OCI-LY1 (cell line): ENCODE results near the gene UBASH3B.

Experiments
- H2AFZ ChIP-seq: fragments of 200-600 bp; sonication (generic), shearing (Covaris generic); 2 replicates; pipeline ENCODE4 v1.6.0; 2014; ENCODE audit warnings: antibody characterized with exemption, mild to moderate bottlenecking, low read length
- H3F3A ChIP-seq: fragments of 200-600 bp; sonication (generic), shearing (Covaris generic); 2 replicates; pipeline ENCODE4 v1.6.0; 2014; ENCODE audit warnings: mild to moderate bottlenecking, antibody characterized with exemption, low read length, moderate library complexity; ENCODE audit not compliant: insufficient read depth
- H3K27ac ChIP-seq: fragments of 200-600 bp; sonication (generic); 2 replicates; pipeline ENCODE4 v1.5.1; 2014; ENCODE audit warnings: low read length, mixed run types, mild to moderate bottlenecking, low read depth; ENCODE audit not compliant: poor library complexity, severe bottlenecking
- H3K27me3 ChIP-seq: fragments of 200-600 bp; sonication (generic); 2 replicates; pipeline ENCODE4 v1.6.0; 2014; ENCODE audit warnings: antibody characterized with exemption, mild to moderate bottlenecking, low read length, moderate library complexity; ENCODE audit not compliant: insufficient read depth
- H3K36me3 ChIP-seq: fragments of 200-600 bp; sonication (generic); 2 replicates; pipeline ENCODE4 v1.6.1; 2014; ENCODE audit warnings: mild to moderate bottlenecking, antibody characterized with exemption, low read length, moderate library complexity, mixed read lengths; ENCODE audit not compliant: insufficient read depth
- H3K4me1 ChIP-seq: fragments of 200-600 bp; sonication (generic); 2 replicates; pipeline ENCODE4 v1.5.1; 2014; ENCODE audit warnings: mild to moderate bottlenecking, low read length, moderate library complexity; ENCODE audit not compliant: insufficient read depth, severe bottlenecking
- H3K4me2 ChIP-seq: fragments of 200-600 bp; sonication (generic), shearing (Covaris generic); 2 replicates; pipeline ENCODE4 v1.6.1; 2014; ENCODE audit warnings: low read length
- H3K4me3 ChIP-seq: fragments of 200-600 bp; sonication (generic); 2 replicates; pipeline ENCODE4 v1.5.1; 2014; ENCODE audit warnings: low read length, low read depth, mild to moderate bottlenecking, mixed read lengths; ENCODE audit not compliant: poor library complexity, severe bottlenecking
- H3K79me2 ChIP-seq: fragments of 200-600 bp; shearing (Covaris generic); 2 replicates; pipeline ENCODE4 v1.6.1; 2016; ENCODE audit warnings: mixed run types, low read length, mixed read lengths; ENCODE audit not compliant: insufficient read depth
- H3K9ac ChIP-seq: fragments of 200-600 bp; sonication (generic), shearing (Covaris generic); 2 replicates; pipeline ENCODE4 v1.6.1; 2014; ENCODE audit warnings: mild to moderate bottlenecking, low read length, mixed read lengths
- H3K9me2 ChIP-seq: fragments of 200-600 bp; sonication (generic), shearing (Covaris generic); 2 replicates; pipeline ENCODE4 v1.6.1; 2014; ENCODE audit warnings: low read depth, mild to moderate bottlenecking, low read length, mixed read lengths
- H3K9me3 ChIP-seq: fragments of 200-600 bp; shearing (Covaris generic); 2 replicates; pipeline ENCODE4 v1.6.1; 2014; ENCODE audit warnings: low read length, mixed read lengths
- H4K20me1 ChIP-seq: fragments of 200-600 bp; sonication (generic), shearing (Covaris generic); 2 replicates; pipeline ENCODE4 v1.6.0; 2016; ENCODE audit warnings: mild to moderate bottlenecking, low read length; ENCODE audit not compliant: insufficient read depth
- EZH2 ChIP-seq: fragments of 200-600 bp; sonication (generic), shearing (Covaris generic); IDR thresholded peaks from 2 replicates; pipeline ENCODE4 v1.8.0; 2017; ENCODE audit warnings: borderline replicate concordance, mixed run types, mild to moderate bottlenecking, antibody characterized with exemption, low read length, moderate library complexity, mixed read lengths
- TF ChIP-seq, protein P1 (sequence below): fragments of 200-600 bp; sonication (generic), shearing (Covaris generic); IDR thresholded peaks from 2 replicates; pipeline ENCODE4 v1.5.1; 2017; ENCODE audit warnings: mild to moderate bottlenecking, antibody characterized with exemption, low read length, moderate library complexity, mixed read lengths

Gene UBASH3B

DNA sequence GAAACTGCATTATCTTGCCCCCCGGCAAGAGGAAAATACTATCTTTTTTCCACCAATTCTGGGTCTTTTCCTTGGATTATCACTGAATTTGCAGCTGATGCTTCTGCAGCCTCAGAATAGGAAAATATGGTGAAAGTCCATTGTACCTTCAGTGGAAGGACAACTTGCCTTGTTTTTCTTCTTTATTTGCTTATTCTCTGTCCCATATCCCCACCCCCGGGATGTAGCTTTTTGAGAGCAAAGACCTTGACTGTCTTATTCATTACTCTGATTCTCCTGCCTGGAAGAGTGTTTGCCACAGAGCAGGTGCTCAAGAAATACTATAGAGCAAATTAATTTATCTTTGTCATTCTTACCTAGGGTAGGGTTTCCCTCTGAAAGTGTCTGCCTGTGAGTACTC is 29.5 kb downstream of the UBASH3B start:
- no peaks in the 10 kb centered on the region for H3K79me2 ChIP-seq
- H4K20me1 ChIP-seq, result no peaks in the 10 kb centered on the region
- H3K4me1 ChIP-seq, result peaks cover 24% of the 10 kb centered on the region
- no peaks in the 10 kb centered on the region for H3K9me3 ChIP-seq
- H3K9me2 ChIP-seq, result no peaks in the 10 kb centered on the region
- H3F3A ChIP-seq, result no peaks in the 10 kb centered on the region
- H3K4me2 ChIP-seq, result no peak overlapping the region
- no peak overlapping the region for H2AFZ ChIP-seq
- H3K9ac ChIP-seq, result no peak overlapping the region
- TF ChIP-seq EZH2, result no peak
- TF ChIP-seq, protein P1, sequence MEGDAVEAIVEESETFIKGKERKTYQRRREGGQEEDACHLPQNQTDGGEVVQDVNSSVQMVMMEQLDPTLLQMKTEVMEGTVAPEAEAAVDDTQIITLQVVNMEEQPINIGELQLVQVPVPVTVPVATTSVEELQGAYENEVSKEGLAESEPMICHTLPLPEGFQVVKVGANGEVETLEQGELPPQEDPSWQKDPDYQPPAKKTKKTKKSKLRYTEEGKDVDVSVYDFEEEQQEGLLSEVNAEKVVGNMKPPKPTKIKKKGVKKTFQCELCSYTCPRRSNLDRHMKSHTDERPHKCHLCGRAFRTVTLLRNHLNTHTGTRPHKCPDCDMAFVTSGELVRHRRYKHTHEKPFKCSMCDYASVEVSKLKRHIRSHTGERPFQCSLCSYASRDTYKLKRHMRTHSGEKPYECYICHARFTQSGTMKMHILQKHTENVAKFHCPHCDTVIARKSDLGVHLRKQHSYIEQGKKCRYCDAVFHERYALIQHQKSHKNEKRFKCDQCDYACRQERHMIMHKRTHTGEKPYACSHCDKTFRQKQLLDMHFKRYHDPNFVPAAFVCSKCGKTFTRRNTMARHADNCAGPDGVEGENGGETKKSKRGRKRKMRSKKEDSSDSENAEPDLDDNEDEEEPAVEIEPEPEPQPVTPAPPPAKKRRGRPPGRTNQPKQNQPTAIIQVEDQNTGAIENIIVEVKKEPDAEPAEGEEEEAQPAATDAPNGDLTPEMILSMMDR, result no peak
- no peaks in the 10 kb centered on the region for H3K27me3 ChIP-seq
- no peak overlapping the region for H3K4me3 ChIP-seq
- no peaks in the 10 kb centered on the region for H3K36me3 ChIP-seq
- H3K27ac ChIP-seq, result no peak overlapping the region

DNA sequence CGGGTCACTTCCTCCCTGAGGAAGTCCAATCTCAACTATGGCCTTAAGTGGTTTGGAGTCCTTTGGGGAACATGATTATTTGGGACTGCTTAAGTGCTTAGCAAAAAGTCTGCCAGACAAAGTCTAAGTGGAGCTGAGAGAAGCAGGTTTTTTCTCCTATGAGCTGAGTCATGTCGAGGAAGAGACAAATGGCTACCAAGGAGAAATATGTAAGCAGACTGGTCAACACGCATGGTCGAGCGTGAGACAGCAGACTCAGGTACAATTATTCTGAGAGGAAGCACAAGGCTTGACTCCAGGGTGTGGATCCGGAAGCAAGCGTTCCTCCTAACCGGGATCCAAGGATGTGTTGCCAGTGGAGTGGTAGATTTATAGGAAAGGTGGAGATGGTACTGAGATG is 30.6 kb downstream of the UBASH3B start:
- Histone ChIP-seq H3K27ac (peak overlapping the region; percentile 53), H3K4me3 (no peak overlapping the region), H3K36me3 (no peaks in the 10 kb centered on the region), H3K9ac (no peak overlapping the region; the same call in 1 of the 2 replicates), H3K27me3 (no peaks in the 10 kb centered on the region), H3K9me2 (no peaks in the 10 kb centered on the region), H3K4me2 (peak overlapping the region; percentile 44; the same call in 1 of the 2 replicates), H3K9me3 (no peaks in the 10 kb centered on the region), H4K20me1 (no peaks in the 10 kb centered on the region), H2AFZ (peak overlapping the region; percentile 80; the same call in 1 of the 2 replicates), H3F3A (no peaks in the 10 kb centered on the region), H3K4me1 (peaks cover 33% of the 10 kb centered on the region), H3K79me2 (no peaks in the 10 kb centered on the region)
- TF ChIP-seq, protein P1, result no peak
- no peak for TF ChIP-seq EZH2

DNA sequence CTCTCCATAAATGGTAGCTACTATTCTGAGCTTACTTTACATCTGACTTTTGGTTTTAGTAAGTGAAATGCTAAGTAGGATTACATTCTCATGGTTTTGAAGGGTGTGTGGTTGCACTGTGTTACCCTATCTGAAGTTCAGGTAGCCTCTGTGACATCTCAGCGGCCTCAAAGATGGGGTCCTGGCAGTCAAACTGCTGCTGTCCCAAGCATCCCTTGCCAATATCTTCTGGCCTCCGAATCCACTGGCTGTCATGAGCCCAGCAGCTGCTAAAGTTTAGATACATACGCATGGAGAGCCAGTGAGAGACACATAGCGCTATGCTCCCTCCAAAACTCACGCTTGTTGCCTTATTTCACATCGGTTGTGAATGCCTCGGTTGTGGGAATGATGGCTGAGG is 34.9 kb downstream of the UBASH3B start:
- Histone ChIP-seq H3K4me3 (no peak overlapping the region), H2AFZ (no peak overlapping the region), H4K20me1 (no peaks in the 10 kb centered on the region), H3K4me2 (no peak overlapping the region), H3K9ac (no peak overlapping the region), H3K9me3 (no peaks in the 10 kb centered on the region), H3K79me2 (no peaks in the 10 kb centered on the region), H3K27ac (peak overlapping the region; percentile 83), H3K9me2 (no peaks in the 10 kb centered on the region), H3K4me1 (peaks cover 72% of the 10 kb centered on the region), H3K27me3 (no peaks in the 10 kb centered on the region), H3F3A (no peaks in the 10 kb centered on the region), H3K36me3 (no peaks in the 10 kb centered on the region)
- TF ChIP-seq, protein P1, result no peak
- TF ChIP-seq EZH2, result no peak
